ENCODE results near the gene XYLT1. TPM values are rescaled to one million over a fixed set of nuclear protein-coding genes. Genes with fewer than 3 reads are reported as not detected.
A peak's percentile ranks its signal among the peaks of the same experiment; 100 is the strongest.

Gene XYLT1
- polyA plus RNA-seq, 1 of the 3 experiments (the other 2 are of a cell fraction): 17.6 TPM

DNA sequence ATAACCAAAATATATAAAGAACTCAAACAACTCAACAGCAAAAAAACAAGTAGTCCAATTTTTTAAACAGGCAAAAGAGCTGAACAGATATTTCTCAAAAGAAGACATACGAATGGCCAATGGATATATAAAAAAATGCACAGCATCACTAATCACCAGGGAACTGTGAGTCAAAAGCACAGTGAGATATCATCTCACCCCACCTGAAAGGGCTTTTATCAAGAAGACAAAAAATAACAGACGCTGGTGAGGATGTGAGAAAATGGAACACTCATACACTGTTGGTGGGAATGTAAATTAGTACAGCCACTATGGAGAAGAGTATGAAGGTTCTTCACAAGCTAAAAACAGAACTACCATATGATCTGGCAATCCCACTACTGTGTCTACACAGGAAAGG lies 7.4 kb downstream of the XYLT1 start:
- Histone ChIP-seq H3K36me3 (replicated peaks in 1 of 2; ENCODE audit: control insufficient read depth in 1 of 2, insufficient read depth in 2 of 2, low read length in 1 of 2) (peaks cover 3 to 55% of the 10 kb centered on the region in 2 experiments), H2AFZ (ENCODE audit: low read depth) (no peak overlapping the region), H3K79me2 (ENCODE audit: insufficient read depth) (peaks cover 100% of the 10 kb centered on the region), H3K4me3 (ENCODE audit: low read depth in 2 of 2, low read length in 1 of 2) (no peak overlapping the region), H3K9ac (no peak overlapping the region), H3K27me3 (ENCODE audit: insufficient read depth) (no peaks in the 10 kb centered on the region), H3F3A (replicated peaks; ENCODE audit: insufficient read depth) (peaks cover 11% of the 10 kb centered on the region), H3K4me2 (no peak overlapping the region), H3K27ac (ENCODE audit: low read depth in 2 of 2, low read length in 1 of 2) (no peak overlapping the region), H3K9me3 (no peaks in the 10 kb centered on the region), H3K4me1 (ENCODE audit: control insufficient read depth in 1 of 2, insufficient read depth in 2 of 2, low read depth in 1 of 2, low read length in 1 of 2) (peaks cover 7 to 44% of the 10 kb centered on the region in 2 experiments; a peak in 2 of 4 replicates), H3K9me2 (no peaks in the 10 kb centered on the region), H4K20me1 (ENCODE audit: insufficient read depth) (peaks cover 98% of the 10 kb centered on the region)
- TF ChIP-seq TAF1 (IDR thresholded peaks at IDR 0.05; ENCODE audit: borderline replicate concordance, low read depth, low read length) (no peak), RFX5 (IDR thresholded peaks at IDR 0.05; ENCODE audit: low read length) (peak; percentile 60), POLR2AphosphoS5 (IDR thresholded peaks at IDR 0.05; ENCODE audit: low read depth, low read length) (no peak), USF1 (IDR thresholded peaks at IDR 0.05; ENCODE audit: borderline replicate concordance, low read depth) (no peak)
- 81% methylated on average over 2 of the region's 2 CpGs for WGBS (ENCODE audit: low lambda C conversion rate)
- CTCF ChIA-PET: interaction anchor here (1.0 to 1.3 kb wide), 3 partner anchors 8 to 602 kb away, joined by 3 read pairs; no protein-coding TSS in a partner anchor
- DNase-seq: no peak
- POLR2A ChIA-PET: no interaction called here

- Histone ChIP-seq H3F3A (replicated peaks; ENCODE audit: insufficient read depth) (peaks cover 13% of the 10 kb centered on the region), H3K9me2 (no peaks in the 10 kb centered on the region), H2AFZ (ENCODE audit: low read depth) (no peak overlapping the region), H3K4me1 (ENCODE audit: control insufficient read depth in 1 of 2, insufficient read depth in 2 of 2, low read depth in 1 of 2, low read length in 1 of 2) (peaks cover 7 to 35% of the 10 kb centered on the region in 2 experiments; a peak in 2 of 4 replicates), H3K27me3 (ENCODE audit: insufficient read depth) (no peaks in the 10 kb centered on the region), H3K79me2 (ENCODE audit: insufficient read depth) (peaks cover 100% of the 10 kb centered on the region), H3K9me3 (no peaks in the 10 kb centered on the region), H4K20me1 (ENCODE audit: insufficient read depth) (peaks cover 98% of the 10 kb centered on the region), H3K4me3 (ENCODE audit: low read depth in 2 of 2, low read length in 1 of 2) (no peak overlapping the region), H3K9ac (no peak overlapping the region), H3K4me2 (no peak overlapping the region), H3K36me3 (replicated peaks in 1 of 2; ENCODE audit: control insufficient read depth in 1 of 2, insufficient read depth in 2 of 2, low read length in 1 of 2) (peaks cover 3 to 63% of the 10 kb centered on the region in 2 experiments), H3K27ac (ENCODE audit: low read depth in 2 of 2, low read length in 1 of 2) (no peak overlapping the region)
- ChIA-PET POLR2A (no interaction called here), CTCF (interaction anchor here (0.9 to 1.2 kb wide), 2 partner anchors 13 to 601 kb away, joined by 3 to 5 read pairs; no protein-coding TSS in a partner anchor)
- TF ChIP-seq, protein P1, sequence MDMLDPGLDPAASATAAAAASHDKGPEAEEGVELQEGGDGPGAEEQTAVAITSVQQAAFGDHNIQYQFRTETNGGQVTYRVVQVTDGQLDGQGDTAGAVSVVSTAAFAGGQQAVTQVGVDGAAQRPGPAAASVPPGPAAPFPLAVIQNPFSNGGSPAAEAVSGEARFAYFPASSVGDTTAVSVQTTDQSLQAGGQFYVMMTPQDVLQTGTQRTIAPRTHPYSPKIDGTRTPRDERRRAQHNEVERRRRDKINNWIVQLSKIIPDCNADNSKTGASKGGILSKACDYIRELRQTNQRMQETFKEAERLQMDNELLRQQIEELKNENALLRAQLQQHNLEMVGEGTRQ (IDR thresholded peaks at IDR 0.05; ENCODE audit: borderline replicate concordance, low read depth, low read length): no peak
- TF ChIP-seq, protein P2, sequence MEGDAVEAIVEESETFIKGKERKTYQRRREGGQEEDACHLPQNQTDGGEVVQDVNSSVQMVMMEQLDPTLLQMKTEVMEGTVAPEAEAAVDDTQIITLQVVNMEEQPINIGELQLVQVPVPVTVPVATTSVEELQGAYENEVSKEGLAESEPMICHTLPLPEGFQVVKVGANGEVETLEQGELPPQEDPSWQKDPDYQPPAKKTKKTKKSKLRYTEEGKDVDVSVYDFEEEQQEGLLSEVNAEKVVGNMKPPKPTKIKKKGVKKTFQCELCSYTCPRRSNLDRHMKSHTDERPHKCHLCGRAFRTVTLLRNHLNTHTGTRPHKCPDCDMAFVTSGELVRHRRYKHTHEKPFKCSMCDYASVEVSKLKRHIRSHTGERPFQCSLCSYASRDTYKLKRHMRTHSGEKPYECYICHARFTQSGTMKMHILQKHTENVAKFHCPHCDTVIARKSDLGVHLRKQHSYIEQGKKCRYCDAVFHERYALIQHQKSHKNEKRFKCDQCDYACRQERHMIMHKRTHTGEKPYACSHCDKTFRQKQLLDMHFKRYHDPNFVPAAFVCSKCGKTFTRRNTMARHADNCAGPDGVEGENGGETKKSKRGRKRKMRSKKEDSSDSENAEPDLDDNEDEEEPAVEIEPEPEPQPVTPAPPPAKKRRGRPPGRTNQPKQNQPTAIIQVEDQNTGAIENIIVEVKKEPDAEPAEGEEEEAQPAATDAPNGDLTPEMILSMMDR (IDR thresholded peaks at IDR 0.05): 0 out of 2 replicates have a peak, but pooled peaks have one; percentile 11
- no peak for DNase-seq
- WGBS (ENCODE audit: low lambda C conversion rate): 84% methylated on average over 10 of the region's 13 CpGs
Observed at GRCh38 chr16:17461951-17462729, 8.6 kb downstream of the XYLT1 start.

All from SK-N-SH (cell line).